ENCODE measurements around the gene AUTS2. TPM values are rescaled to one million over a fixed set of nuclear protein-coding genes. Genes with fewer than 3 reads are reported as not detected.
"Not testable (repeated sequence)": the region's sequence is repeated elsewhere in the genome, so short reads cannot be mapped to it uniquely, and the experiment has no call there.

AUTS2 gene
- total RNA-seq, 2 experiments from 2014 or later: 4.0 to 4.7 TPM

DNA sequence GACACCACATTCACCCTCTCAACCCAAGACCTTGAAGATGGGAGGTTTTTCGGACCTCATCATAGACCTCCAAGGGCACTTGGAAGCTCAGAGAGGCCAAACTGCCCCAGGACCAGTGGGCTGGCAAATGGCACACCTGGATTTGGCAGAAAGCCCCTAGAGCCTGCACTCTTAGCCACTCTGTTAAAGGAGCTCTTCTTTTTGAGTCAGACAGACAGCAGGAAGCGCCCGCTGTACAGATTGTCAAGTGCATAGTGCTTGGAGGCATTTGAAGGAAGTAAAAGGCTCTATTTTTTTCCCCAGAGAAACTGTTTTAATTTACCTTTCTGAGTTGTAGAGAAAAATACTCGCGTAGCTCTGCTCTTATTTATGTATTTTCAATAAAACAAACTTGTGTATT, 1125.1 kb downstream of the AUTS2 start:
- no peak overlapping the region for H3K27ac Mint-ChIP-seq
- ChIA-PET POLR2A (no interaction called here), CTCF (interaction anchor here (0.9 to 1.1 kb wide), 2 partner anchors 8 to 52 kb away, joined by 3 to 4 read pairs; no protein-coding TSS in a partner anchor)
- H3K9me3 Mint-ChIP-seq: peaks cover 5% of the 10 kb centered on the region
- intact Hi-C loops (cut with micrococcal nuclease): no loop called here
- H3K4me1 Mint-ChIP-seq (ENCODE audit: low read depth): peaks cover 8% of the 10 kb centered on the region
- H3K27me3 Mint-ChIP-seq: no peaks in the 10 kb centered on the region
- H3K4me3 Mint-ChIP-seq: no peak overlapping the region
- DNase-seq: no peak
- no peaks in the 10 kb centered on the region for H3K36me3 Mint-ChIP-seq

DNA sequence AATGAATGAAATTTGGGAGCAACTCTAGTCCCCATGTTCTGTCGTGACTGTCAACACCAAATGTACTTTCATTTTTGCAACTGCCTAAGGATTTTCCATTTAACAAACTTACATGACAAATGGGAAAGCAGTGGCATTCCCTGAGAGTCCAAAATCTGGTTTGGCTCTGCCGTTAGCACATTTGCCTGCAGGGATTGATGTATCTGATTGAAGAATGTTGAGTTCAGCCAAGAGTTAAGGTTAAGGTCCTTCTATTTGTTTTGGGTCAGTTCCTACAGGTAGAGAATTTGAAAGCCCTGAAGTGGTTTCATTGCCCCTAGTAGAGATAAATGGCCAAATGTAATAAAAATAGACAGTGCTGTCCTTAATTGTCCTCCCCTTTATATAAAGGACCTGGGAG, 1127.2 kb downstream of the AUTS2 start:
- no peak for DNase-seq
- H3K4me3 Mint-ChIP-seq: no peak overlapping the region
- POLR2A ChIA-PET: no interaction called here
- H3K36me3 Mint-ChIP-seq: no peaks in the 10 kb centered on the region
- H3K27ac Mint-ChIP-seq: no peak overlapping the region
- H3K4me1 Mint-ChIP-seq (ENCODE audit: low read depth): no peaks in the 10 kb centered on the region
- CTCF ChIA-PET: no interaction called here
- no peaks in the 10 kb centered on the region for H3K27me3 Mint-ChIP-seq
- H3K9me3 Mint-ChIP-seq: peaks cover 2% of the 10 kb centered on the region
- intact Hi-C loops (cut with micrococcal nuclease): loop anchor here (2.0 kb wide), 1 partner anchor 61 kb away; no protein-coding TSS in a partner anchor

DNA sequence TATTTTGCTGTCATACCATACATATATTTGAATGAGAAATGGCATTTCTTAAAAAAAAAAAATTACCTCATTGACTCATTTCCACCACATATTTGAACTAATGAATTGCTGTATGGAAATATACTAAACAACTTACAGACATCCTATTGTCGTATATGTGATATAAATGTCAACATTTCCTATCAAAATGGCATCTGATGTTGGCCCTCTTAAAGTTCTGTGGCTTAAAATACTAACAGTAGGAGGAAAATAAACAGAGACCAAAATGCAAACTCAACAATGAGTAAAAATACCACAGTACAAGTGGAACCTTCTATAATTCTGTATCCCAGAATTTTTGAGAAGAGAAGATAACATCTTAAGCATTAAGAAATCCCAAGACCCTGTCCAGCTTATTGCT, 1128.0 kb downstream of the AUTS2 start:
- ChIA-PET POLR2A (no interaction called here), CTCF (no interaction called here)
- peaks cover 4% of the 10 kb centered on the region for H3K9me3 Mint-ChIP-seq
- intact Hi-C loops (cut with micrococcal nuclease): no loop called here
- H3K36me3 Mint-ChIP-seq: no peaks in the 10 kb centered on the region
- no peak for DNase-seq
- H3K4me3 Mint-ChIP-seq: no peak overlapping the region
- H3K27ac Mint-ChIP-seq: no peak overlapping the region
- H3K4me1 Mint-ChIP-seq (ENCODE audit: low read depth): no peaks in the 10 kb centered on the region
- H3K27me3 Mint-ChIP-seq: no peaks in the 10 kb centered on the region

DNA sequence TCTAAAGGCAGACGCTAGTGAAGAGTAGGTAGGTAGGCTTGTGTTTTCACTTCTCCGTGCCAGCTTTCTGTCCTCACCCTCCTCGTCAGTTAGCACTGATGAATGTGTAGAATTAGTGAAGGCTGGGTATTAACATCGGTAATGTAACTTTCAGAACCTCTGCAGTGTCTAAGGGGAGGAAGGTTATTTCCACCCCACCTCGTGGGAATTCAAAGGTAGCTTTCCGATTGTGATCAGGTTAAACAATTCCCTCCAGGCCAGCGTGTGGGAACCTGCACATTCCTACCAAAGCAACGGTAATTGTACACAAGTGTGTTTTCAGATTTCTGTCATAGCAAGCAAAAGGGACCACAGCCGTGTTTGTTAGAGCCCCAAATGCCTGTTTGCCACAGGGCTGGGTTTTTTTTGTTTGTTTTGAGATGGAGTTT, 1128.7 kb downstream of the AUTS2 start:
- H3K27me3 Mint-ChIP-seq: no peaks in the 10 kb centered on the region
- ChIA-PET POLR2A (no interaction called here), CTCF (no interaction called here)
- no peak overlapping the region for H3K4me3 Mint-ChIP-seq
- no peaks in the 10 kb centered on the region for H3K36me3 Mint-ChIP-seq
- intact Hi-C loops (cut with micrococcal nuclease): no loop called here
- peaks cover 4% of the 10 kb centered on the region for H3K9me3 Mint-ChIP-seq
- no peak for DNase-seq
- H3K27ac Mint-ChIP-seq: no peak overlapping the region
- no peaks in the 10 kb centered on the region for H3K4me1 Mint-ChIP-seq (ENCODE audit: low read depth)

DNA sequence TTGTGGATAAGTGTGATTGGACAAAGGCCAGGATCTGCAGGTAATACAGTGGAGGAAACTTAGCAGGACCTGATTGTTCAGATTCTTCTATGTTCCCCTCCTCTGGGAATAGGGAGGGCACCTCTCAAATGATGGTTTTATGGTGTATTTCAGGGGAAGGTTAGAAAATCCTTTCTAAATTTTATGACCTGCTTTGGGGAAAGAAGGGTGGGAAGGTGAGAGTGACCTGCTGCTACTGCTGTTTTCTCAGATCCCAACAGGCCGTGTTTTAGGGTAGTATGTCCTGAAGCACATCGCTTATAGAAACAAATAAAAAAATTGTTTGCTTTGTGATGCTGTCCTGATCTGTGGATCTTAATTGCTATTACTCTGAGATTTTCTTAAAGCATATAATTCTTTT, 1129.6 kb downstream of the AUTS2 start:
- Mint-ChIP-seq H3K9me3 (peaks cover 4% of the 10 kb centered on the region), H3K4me1 (ENCODE audit: low read depth) (no peaks in the 10 kb centered on the region), H3K4me3 (no peak overlapping the region), H3K27me3 (no peaks in the 10 kb centered on the region), H3K27ac (no peak overlapping the region), H3K36me3 (no peaks in the 10 kb centered on the region)
- intact Hi-C loops (cut with micrococcal nuclease): no loop called here
- ChIA-PET CTCF (no interaction called here), POLR2A (no interaction called here)
- DNase-seq: no peak

DNA sequence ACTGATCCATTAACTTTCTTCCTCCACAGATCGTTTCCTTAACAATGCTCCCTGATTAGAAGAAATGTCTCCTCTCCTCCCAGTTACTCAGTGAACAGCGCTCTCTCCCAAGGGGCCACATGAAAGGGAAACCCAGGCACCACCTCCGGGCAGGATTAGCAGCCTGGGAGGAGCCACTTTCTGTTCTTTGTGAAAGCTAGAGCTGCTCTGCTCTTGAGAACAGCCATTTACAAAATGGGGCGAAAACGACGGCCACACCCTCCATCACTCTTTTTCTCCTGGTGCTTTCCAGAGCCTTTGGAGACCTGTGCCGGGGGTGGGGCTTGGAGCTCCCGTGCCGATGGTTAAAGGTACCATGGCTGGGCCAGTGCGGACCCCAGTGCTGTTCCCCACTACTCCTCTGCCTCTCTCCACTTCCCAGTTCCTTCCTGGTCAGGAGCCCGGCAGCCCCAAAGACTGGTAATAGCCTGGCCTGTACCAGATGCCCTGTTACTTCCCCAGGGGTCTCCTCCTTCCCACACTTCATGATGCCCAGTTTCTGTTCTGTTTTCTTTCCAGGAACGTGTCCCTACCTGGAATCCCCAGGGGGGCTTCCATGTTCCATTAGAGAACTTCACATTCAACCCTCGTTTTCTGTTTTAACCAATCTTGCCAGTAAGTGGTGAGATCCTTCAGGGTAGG, 1130.7 kb downstream of the AUTS2 start:
- H3K4me1 Mint-ChIP-seq (ENCODE audit: low read depth): no peaks in the 10 kb centered on the region
- no peaks in the 10 kb centered on the region for H3K36me3 Mint-ChIP-seq
- H3K27me3 Mint-ChIP-seq: no peaks in the 10 kb centered on the region
- intact Hi-C loops (cut with micrococcal nuclease): no loop called here
- POLR2A ChIA-PET: no interaction called here
- CTCF ChIA-PET: no interaction called here
- no peak overlapping the region for H3K4me3 Mint-ChIP-seq
- no peak for DNase-seq
- H3K27ac Mint-ChIP-seq: no peak overlapping the region
- peaks cover 4% of the 10 kb centered on the region for H3K9me3 Mint-ChIP-seq

DNA sequence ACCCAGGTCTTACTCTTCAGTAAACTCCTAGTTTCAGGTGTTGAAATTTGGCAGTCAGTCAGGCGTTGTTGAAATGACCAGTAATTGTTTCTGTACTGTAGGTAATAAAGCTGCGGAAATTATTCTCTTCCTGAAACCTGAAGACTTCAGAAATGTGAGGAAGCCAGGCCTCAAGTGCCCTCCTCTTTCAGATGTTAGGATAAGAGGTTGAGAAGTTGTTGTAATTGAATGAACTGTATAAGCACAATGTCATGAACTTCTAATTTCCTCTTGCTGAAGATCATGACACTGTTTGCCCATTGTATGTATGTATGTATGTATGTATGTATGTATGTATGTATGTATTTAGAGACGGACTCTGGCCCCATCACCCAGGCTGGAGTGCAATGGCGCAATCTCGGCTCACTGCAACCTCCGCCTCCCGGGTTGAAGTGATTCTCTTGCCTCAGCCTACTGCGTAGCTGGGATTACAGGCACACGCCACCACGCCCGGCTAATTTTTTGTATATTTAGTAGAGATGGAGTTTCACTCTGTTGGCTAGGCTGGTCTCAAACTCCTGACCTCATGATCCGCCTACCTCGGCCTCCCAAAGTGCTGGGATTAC, 1131.4 kb downstream of the AUTS2 start:
- H3K27me3 Mint-ChIP-seq; H3K4me1 Mint-ChIP-seq (ENCODE audit: low read depth); H3K27ac Mint-ChIP-seq; DNase-seq; H3K4me3 Mint-ChIP-seq; intact Hi-C loops (cut with micrococcal nuclease); CTCF ChIA-PET; H3K9me3 Mint-ChIP-seq; H3K36me3 Mint-ChIP-seq: not testable (repeated sequence)
- POLR2A ChIA-PET: interaction anchor here (0.6 kb wide), 1 partner anchor 274 kb away, joined by 5 read pairs; no protein-coding TSS in a partner anchor

DNA sequence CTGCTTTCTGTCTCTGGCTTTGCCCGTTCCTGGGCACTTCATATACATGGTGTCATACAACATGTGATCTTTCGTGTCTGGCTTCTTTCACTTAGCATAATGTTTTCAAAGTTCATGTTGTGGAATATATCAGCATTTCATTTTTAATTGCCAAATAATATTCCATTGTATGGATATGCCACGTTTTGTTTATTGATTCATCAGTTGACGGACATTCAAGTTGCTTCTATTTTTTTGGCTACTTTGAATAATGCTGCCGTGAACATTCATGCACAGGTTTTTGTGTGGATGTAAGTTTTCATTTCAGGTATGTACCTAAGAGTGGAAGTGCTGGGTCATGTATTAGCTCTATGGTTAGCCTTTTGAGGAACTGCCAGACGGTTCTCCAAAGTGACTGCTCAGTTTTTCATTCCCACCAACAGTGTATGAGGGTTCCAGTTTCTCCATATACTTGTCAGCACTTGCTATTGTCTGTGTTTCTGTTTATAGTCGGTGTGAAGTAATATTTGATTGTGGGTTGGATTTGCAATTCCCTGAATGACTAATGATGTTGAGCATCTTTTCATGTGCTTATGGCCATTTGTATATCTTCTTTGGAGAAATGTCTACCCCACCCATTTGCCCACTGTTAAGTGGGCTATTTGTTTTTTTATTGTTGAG, 1132.3 kb downstream of the AUTS2 start:
- no peaks in the 10 kb centered on the region for H3K36me3 Mint-ChIP-seq
- no peaks in the 10 kb centered on the region for H3K27me3 Mint-ChIP-seq
- peaks cover 3% of the 10 kb centered on the region for H3K4me1 Mint-ChIP-seq (ENCODE audit: low read depth)
- POLR2A ChIA-PET: no interaction called here
- CTCF ChIA-PET: interaction anchor here (0.6 kb wide), 1 partner anchor 46 kb away, joined by 3 read pairs; no protein-coding TSS in a partner anchor
- DNase-seq: no peak
- intact Hi-C loops (cut with micrococcal nuclease): no loop called here
- H3K27ac Mint-ChIP-seq: no peak overlapping the region
- no peak overlapping the region for H3K4me3 Mint-ChIP-seq
- peaks cover 4% of the 10 kb centered on the region for H3K9me3 Mint-ChIP-seq

DNA sequence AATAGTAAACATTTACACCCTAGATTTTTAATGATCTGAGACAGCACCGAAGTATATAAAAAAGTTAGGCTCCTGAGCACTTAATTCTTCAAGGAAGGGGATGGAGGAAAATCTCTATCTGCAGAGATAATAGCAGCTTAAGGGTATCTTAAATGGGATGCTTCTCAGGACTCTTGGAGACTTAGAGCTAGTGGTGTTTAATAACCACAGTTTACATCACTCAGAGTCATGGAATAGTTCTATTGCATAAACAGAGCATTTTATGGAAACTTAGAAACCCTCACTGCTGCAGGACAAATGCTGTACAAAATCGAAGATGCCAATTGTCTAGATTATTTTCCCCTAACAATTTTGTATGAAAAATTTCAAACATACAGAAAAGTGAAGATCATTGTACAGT, 1134.8 kb downstream of the AUTS2 start:
- Mint-ChIP-seq H3K27me3 (no peaks in the 10 kb centered on the region), H3K9me3 (peaks cover 4% of the 10 kb centered on the region), H3K36me3 (no peaks in the 10 kb centered on the region), H3K4me3 (no peak overlapping the region), H3K27ac (no peak overlapping the region), H3K4me1 (ENCODE audit: low read depth) (peaks cover 19% of the 10 kb centered on the region)
- intact Hi-C loops (cut with micrococcal nuclease): no loop called here
- CTCF ChIA-PET: no interaction called here
- POLR2A ChIA-PET: no interaction called here
- DNase-seq: no peak

DNA sequence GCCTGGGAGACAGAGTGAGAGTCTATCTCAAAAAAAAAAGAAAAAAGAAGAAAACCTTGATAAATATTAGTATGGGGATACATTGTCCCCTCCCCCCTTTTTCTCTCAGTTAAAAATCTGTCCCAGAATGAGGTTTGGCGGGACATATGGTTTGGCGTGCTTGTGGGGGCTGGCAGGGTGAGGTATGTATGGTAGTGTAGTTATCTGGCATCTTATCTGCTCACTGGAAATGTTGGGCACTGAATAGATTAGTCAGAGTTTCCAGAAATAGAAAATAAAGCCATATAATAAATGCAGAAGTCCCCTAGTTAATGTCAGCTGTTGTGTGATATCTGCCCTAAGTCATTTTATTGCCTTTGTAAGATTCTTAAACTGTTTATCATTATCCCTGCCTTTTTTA, 1136.1 kb downstream of the AUTS2 start:
- ChIA-PET CTCF (no interaction called here), POLR2A (no interaction called here)
- H3K36me3 Mint-ChIP-seq: no peaks in the 10 kb centered on the region
- no peak for DNase-seq
- intact Hi-C loops (cut with micrococcal nuclease): no loop called here
- H3K4me3 Mint-ChIP-seq: no peak overlapping the region
- H3K9me3 Mint-ChIP-seq: peaks cover 4% of the 10 kb centered on the region
- no peaks in the 10 kb centered on the region for H3K27me3 Mint-ChIP-seq
- peaks cover 23% of the 10 kb centered on the region for H3K4me1 Mint-ChIP-seq (ENCODE audit: low read depth)
- H3K27ac Mint-ChIP-seq: no peak overlapping the region

DNA sequence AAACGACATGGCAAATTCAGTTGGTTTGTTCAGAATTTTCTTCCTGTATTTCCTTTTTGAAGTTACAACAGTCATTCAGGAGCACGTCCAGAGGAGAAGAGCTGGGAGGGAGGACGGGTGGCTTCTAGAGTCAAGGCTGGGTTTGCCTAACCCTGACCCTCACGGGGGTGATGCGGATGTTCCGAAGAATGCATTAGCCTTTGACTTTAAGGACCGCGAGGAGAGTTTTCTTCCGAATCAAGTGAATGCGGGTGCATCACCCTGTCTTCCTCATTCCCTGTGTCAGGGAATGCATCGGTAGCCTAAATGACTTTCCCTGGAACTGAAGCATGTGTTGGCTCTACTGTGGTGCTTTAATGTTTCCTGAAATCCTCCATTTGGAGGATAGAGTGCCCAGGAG, 1137.0 kb downstream of the AUTS2 start:
- Mint-ChIP-seq H3K27me3 (no peaks in the 10 kb centered on the region), H3K36me3 (no peaks in the 10 kb centered on the region), H3K4me1 (ENCODE audit: low read depth) (peaks cover 23% of the 10 kb centered on the region), H3K4me3 (no peak overlapping the region), H3K9me3 (peaks cover 3% of the 10 kb centered on the region), H3K27ac (no peak overlapping the region)
- DNase-seq: no peak
- intact Hi-C loops (cut with micrococcal nuclease): no loop called here
- POLR2A ChIA-PET: no interaction called here
- CTCF ChIA-PET: no interaction called here

DNA sequence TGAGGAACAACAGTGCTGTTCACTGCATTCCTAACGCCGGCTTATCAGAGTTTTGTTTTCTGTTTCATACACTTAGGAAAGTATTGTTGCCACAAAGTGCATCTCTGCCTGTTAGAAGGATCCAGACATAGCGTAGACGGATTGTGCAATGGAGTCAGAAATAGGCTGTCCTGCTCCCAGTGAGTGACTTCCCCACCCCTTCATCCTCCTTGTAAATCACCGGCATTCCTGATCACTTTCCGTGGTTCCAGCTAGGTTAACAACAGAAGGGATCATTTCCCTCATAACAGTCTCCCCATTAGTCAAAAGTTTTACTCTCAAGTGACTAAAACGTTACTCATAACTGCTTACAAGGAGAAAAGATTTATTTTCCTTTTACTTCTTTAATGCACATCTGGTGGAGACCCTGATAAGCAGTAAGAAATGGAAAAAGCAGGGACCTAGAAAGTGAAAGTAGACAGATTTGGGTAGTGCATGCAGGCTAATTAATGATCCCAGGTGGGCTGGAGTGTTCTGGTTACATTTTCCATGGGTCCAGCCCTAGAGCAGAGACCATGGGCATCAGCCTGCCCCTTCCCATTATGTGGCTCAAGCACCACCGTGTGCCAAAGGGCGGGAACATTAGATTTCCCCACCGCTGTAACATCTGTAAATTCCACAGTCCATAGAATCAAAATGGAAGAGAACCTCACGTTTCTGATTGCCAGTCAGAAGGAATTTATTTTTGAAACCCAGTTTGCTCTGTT, 1138.6 kb downstream of the AUTS2 start:
- Mint-ChIP-seq H3K27ac (no peak overlapping the region), H3K4me1 (ENCODE audit: low read depth) (peaks cover 23% of the 10 kb centered on the region), H3K36me3 (no peaks in the 10 kb centered on the region), H3K27me3 (no peaks in the 10 kb centered on the region), H3K9me3 (no peaks in the 10 kb centered on the region), H3K4me3 (no peak overlapping the region)
- intact Hi-C loops (cut with micrococcal nuclease): no loop called here
- no peak for DNase-seq
- POLR2A ChIA-PET: no interaction called here
- CTCF ChIA-PET: no interaction called here
